Bronchial epithelial cell (primary cell): ENCODE measurements around the gene AOAH. TPM values are rescaled to one million over a fixed set of nuclear protein-coding genes. Genes with fewer than 3 reads are reported as not detected.
A peak's percentile ranks its signal among the peaks of the same experiment; 100 is the strongest.

Source experiments
- DNase-seq: peaks from one replicate; pipeline ENCODE4 v3.0.0-alpha.2; 2010; ENCODE audit warnings: low read depth
- FAIRE-seq: peaks from 2 replicates; lab custom pipeline; 2011; peaks lifted over from hg19 to GRCh38; lab: Jason Lieb, UNC
- H3K27me3 ChIP-seq: 2 replicates; pipeline ENCODE4 v1.5.1; 2011; ENCODE audit warnings: low read length; ENCODE audit not compliant: control insufficient read depth, insufficient read depth
- H3K36me3 ChIP-seq: 2 replicates; pipeline ENCODE4 v1.5.1; 2011; ENCODE audit warnings: low read length; ENCODE audit not compliant: control insufficient read depth, insufficient read depth
- H3K4me3 ChIP-seq: 2 replicates; pipeline ENCODE4 v1.5.1; 2011; ENCODE audit warnings: mild to moderate bottlenecking, low read depth, low read length, control low read depth
- total RNA-seq: library from RNA; depleted of rRNA; stranded (reverse); fragments of >200 nt; gene quantifications from 2 replicates; pipeline ENCODE4 v1.2.1, GENCODE V29; 2014
- TF ChIP-seq, protein P1 (sequence below): IDR thresholded peaks from 2 replicates; pipeline ENCODE4 v1.5.1; 2011; ENCODE audit warnings: mild to moderate bottlenecking, moderate library complexity, low read length, control low read depth, inconsistent platforms; ENCODE audit not compliant: insufficient read depth, severe bottlenecking

Gene AOAH
- total RNA-seq, 1 donor from 2014 or later = not detected

DNA sequence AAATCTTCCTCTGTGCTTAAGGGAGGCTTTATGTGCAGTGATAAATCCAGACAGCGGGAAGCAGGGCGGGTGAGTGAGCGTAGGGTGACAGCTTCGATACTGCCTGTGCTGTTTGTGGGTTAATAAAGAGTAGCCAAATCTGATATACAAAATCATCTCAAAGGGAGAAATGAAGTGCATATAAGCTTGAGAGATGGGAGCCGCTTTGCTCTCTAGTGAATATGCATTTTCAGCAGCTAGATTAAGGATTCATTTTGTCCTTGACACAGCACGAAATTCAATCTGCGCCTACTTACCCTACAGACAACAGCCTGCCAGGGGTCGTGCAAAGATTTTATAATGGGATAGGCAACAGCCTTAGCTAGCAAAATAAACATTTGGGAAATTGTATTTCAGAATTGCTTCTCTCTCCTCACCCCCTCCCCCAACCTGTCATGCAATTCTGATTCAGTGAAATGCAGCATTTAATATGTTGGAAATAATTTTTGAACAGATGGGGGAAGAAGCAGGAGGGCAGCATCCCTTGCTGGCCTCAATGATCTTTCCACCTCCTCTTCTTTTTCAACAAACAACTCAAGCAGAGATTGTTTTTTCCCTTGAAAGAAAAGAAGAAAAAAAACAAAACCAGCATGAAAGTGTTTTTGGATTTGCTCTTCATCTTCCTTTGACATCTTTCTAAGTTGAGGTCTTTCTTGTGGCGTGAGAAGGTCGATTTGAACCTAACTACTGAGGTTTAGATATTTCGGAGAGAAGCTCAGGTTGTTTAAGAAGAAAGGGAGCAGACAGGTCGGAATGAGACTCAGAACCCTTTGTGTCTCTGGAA is 117.9 kb downstream of the AOAH start:
- TF ChIP-seq, protein P1, sequence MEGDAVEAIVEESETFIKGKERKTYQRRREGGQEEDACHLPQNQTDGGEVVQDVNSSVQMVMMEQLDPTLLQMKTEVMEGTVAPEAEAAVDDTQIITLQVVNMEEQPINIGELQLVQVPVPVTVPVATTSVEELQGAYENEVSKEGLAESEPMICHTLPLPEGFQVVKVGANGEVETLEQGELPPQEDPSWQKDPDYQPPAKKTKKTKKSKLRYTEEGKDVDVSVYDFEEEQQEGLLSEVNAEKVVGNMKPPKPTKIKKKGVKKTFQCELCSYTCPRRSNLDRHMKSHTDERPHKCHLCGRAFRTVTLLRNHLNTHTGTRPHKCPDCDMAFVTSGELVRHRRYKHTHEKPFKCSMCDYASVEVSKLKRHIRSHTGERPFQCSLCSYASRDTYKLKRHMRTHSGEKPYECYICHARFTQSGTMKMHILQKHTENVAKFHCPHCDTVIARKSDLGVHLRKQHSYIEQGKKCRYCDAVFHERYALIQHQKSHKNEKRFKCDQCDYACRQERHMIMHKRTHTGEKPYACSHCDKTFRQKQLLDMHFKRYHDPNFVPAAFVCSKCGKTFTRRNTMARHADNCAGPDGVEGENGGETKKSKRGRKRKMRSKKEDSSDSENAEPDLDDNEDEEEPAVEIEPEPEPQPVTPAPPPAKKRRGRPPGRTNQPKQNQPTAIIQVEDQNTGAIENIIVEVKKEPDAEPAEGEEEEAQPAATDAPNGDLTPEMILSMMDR = no peak
- DNase-seq = no peak
- H3K27me3 ChIP-seq = no peaks in the 10 kb centered on the region
- no peaks in the 10 kb centered on the region for H3K36me3 ChIP-seq
- H3K4me3 ChIP-seq = no peak overlapping the region
- no peak for FAIRE-seq

DNA sequence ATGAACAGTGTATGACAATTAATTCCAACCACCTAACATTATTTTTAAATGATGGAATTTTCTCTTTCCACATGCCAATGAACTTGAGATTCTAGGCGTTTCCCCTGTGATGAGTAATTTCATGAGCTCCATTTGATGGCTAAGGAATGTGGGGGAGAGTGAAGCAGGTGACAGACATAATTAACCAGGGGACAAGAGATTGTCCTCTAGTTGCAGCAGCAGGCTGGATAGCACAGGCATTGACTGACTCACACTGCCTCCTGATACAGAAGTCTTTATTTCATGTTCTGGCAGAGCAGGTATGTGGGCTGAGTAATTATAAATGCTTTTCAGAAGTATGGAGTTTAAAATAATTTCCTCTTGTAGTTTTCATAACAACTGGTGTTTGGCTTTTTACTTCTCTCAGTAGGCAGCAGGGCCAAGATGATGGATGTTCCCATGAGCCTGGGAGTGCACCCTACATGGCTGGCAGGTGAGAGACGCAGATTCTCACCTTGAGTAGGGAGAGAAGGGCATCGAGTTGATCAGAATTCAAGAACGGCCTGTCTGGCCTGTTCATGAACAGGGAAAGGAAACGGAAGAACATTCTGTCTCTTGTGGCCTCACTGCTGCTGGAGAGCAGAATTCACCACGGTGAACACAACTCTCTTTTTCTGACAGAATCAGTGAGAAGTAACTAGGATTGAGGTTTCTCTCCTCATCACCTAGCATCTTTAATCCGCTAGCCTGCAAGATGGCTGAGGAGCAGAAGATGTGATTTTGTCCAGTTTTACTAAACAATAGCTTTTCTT is 118.8 kb downstream of the AOAH start:
- Histone ChIP-seq H3K36me3 (no peaks in the 10 kb centered on the region), H3K27me3 (no peaks in the 10 kb centered on the region), H3K4me3 (no peak overlapping the region)
- TF ChIP-seq, protein P1 = no peak
- DNase-seq (peak; percentile 84), FAIRE-seq (no peak)

DNA sequence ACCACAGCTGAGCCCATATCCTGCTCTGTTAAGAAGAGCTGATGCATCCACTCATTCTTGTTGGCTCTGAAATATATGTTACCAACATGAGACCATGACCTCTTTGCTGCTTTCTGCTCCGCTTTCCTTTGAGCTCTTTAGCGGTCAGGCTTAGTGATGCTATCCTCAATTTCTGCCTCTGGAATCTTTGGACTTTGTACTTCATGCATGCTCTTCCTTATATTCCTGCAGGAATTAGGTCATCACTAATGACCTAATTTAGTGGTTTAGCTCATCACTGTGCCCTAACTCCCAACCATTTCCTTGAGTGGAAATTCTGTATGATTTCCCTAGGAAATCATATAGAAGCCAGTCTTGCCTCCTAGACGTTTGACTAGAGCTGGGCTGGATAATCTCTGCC is 119.5 kb downstream of the AOAH start:
- FAIRE-seq = no peak
- DNase-seq = peak; percentile 73
- Histone ChIP-seq H3K27me3 (no peaks in the 10 kb centered on the region), H3K36me3 (no peaks in the 10 kb centered on the region), H3K4me3 (no peak overlapping the region)
- TF ChIP-seq, protein P1 = no peak

DNA sequence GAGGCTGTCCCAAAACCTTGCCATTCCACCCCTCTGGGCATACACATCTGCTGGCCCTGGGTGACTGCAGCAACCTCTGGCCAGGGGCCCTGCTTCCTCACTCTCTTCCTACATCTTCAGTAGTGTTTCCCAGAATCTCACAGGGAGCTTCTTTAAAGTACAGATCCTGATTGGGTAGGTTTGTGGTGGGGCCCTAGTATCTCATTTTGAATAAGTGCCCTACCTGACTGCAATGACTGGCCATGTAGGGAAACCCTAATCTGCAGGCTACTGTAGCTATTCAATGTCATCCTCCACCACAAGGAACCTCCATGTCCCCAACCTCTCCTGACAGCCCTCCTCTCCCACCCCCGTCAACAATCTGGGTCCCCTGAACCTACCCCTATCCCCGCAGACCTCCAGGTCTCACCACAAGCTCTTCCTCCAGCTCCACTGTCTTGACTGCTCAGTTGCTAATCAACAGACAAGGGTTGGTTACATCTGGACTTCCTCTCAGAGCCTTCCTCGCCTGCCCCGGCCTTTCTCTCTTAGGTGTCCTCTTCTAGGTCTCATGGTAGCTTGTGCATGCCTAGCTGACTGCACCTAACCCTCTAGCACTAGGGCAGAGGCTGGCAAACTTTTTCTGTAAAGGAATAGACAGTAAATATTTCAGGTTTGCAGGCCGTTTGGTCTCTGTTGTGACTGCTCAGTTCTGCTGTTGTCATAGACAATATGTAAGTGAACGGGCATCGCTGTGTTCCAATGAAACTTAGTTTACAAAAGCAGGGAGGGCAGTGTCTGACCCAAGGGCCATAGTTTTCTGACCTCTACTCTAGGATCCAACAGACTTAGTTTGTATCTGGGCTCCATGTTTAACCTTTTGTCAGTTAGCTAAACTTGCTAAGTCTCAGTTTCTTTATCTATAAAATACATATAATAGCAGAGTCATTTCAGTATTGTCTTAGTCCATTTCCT is 121.1 kb downstream of the AOAH start:
- Histone ChIP-seq H3K36me3 (no peaks in the 10 kb centered on the region), H3K27me3 (no peaks in the 10 kb centered on the region), H3K4me3 (no peak overlapping the region)
- DNase-seq (no peak), FAIRE-seq (no peak)
- TF ChIP-seq, protein P1 = no peak

DNA sequence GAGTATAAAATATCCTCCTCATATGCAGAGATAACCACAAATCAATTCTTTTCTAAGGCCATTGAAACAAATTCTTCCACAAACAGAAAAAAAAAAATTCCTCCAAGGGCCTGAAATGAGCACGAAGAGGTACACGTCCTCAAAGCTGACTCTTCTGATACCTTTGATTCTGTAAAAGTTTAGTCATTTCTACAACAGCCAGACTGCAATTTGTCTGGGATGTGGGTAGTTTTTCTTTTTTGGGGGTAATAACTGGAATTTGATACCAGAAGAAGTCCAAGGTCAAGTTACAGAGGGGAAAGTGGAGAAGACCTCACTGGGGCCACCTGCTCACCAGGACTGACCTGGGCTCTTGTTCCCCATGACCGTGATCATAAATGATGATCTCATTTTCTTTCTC is 121.8 kb downstream of the AOAH start:
- TF ChIP-seq, protein P1 = no peak
- FAIRE-seq (no peak), DNase-seq (no peak)
- Histone ChIP-seq H3K4me3 (no peak overlapping the region), H3K36me3 (no peaks in the 10 kb centered on the region), H3K27me3 (no peaks in the 10 kb centered on the region)
